Measurements from ENCODE around the gene BICD2.

DNA sequence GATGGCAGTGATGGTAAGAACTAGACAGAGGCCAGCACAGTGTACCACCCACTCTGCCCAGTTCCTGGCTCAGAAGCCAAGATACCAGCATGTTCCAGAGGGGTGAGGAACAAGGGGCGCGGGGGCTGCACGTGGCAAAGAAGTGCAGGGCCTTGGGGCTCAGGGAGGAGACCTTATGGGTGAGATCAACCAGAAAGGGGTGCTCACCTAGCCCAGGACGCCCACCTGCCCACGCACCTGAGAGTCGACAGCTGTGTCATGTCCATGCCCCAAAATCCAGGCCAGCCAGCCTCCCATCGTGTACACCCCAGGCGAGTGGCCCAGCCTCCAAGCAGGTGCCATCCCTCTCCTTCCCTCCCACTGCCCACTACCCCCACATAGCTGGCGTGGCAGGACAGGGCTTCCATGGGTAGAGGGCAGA is 34.9 kb downstream of the BICD2 start:
- no peak for TF ChIP-seq NR2F2 (IDR thresholded peaks at IDR 0.05; ENCODE audit: borderline replicate concordance, low read depth)
- no peak for TF ChIP-seq EZH2 (conservative IDR thresholded peaks at IDR 0.05; ENCODE audit: low read depth, low read length)
- TF ChIP-seq ADNP (CRISPR knock-in tag; IDR thresholded peaks at IDR 0.05): no peak
- no peak for TF ChIP-seq EED (CRISPR knock-in tag; IDR thresholded peaks at IDR 0.05)
- TF ChIP-seq, protein P1, sequence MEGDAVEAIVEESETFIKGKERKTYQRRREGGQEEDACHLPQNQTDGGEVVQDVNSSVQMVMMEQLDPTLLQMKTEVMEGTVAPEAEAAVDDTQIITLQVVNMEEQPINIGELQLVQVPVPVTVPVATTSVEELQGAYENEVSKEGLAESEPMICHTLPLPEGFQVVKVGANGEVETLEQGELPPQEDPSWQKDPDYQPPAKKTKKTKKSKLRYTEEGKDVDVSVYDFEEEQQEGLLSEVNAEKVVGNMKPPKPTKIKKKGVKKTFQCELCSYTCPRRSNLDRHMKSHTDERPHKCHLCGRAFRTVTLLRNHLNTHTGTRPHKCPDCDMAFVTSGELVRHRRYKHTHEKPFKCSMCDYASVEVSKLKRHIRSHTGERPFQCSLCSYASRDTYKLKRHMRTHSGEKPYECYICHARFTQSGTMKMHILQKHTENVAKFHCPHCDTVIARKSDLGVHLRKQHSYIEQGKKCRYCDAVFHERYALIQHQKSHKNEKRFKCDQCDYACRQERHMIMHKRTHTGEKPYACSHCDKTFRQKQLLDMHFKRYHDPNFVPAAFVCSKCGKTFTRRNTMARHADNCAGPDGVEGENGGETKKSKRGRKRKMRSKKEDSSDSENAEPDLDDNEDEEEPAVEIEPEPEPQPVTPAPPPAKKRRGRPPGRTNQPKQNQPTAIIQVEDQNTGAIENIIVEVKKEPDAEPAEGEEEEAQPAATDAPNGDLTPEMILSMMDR (CRISPR knock-in tag; IDR thresholded peaks at IDR 0.05): no peak

Data from HepG2 (cell line).